Keratinocyte (primary cell): Measurements from ENCODE around the gene PLEKHG2. TPM values are rescaled to one million over a fixed set of nuclear protein-coding genes. Genes with fewer than 3 reads are reported as not detected.

Experiments
- DNase-seq: peaks from one replicate; pipeline ENCODE4 v3.0.0-alpha.2; 2011; ENCODE audit warnings: low read depth, missing footprints, low spot score
- FAIRE-seq: peaks from 2 replicates; lab custom pipeline; 2011; peaks lifted over from hg19 to GRCh38; lab: Jason Lieb, UNC
- H2AFZ ChIP-seq: 2 replicates; pipeline ENCODE4 v1.6.0; 2012; ENCODE audit warnings: low read length, control low read depth, inconsistent platforms; ENCODE audit not compliant: control insufficient read depth
- H3K27ac ChIP-seq: 2 replicates; pipeline ENCODE4 v1.5.1; 2011; ENCODE audit warnings: low read length; ENCODE audit not compliant: control insufficient read depth, insufficient read depth
- H3K27me3 ChIP-seq: 3 replicates; pipeline ENCODE4 v1.6.0; 2011; ENCODE audit warnings: low read length; ENCODE audit not compliant: control insufficient read depth, insufficient read depth; ENCODE audit errors: extremely low read depth
- H3K36me3 ChIP-seq, 2 experiments: 2 replicates in 1 of 2; 3 replicates in 1 of 2; pipeline ENCODE4 v1.5.1; 2011; ENCODE audit warnings: low read length in 2 of 2, mild to moderate bottlenecking in 1 of 2; ENCODE audit not compliant: control insufficient read depth in 2 of 2, insufficient read depth in 2 of 2; ENCODE audit errors: extremely low read depth in 1 of 2
- H3K4me1 ChIP-seq: 3 replicates; pipeline ENCODE4 v1.5.1; 2011; ENCODE audit warnings: low read length; ENCODE audit not compliant: control insufficient read depth, insufficient read depth; ENCODE audit errors: extremely low read depth
- H3K4me2 ChIP-seq: 3 replicates; pipeline ENCODE4 v1.6.0; 2011; ENCODE audit warnings: low read depth, low read length; ENCODE audit not compliant: control insufficient read depth, insufficient read depth; ENCODE audit errors: extremely low read depth
- H3K4me3 ChIP-seq, 3 experiments: fragments of 200-600 bp in 1 of 3; sonication (generic) in 1 of 3; 2 replicates in 2 of 3; 3 replicates in 1 of 3; pipeline ENCODE4 v1.5.1; 2011 to 2016; ENCODE audit warnings: low read length in 3 of 3, mild to moderate bottlenecking in 3 of 3, control low read depth in 2 of 3, inconsistent platforms in 1 of 3, low read depth in 1 of 3, mixed read lengths in 1 of 3, mixed run types in 1 of 3, moderate library complexity in 1 of 3; ENCODE audit not compliant: control insufficient read depth in 2 of 3, insufficient read depth in 2 of 3; ENCODE audit errors: extremely low read depth in 1 of 3
- H3K79me2 ChIP-seq: 2 replicates; pipeline ENCODE4 v1.6.0; 2012; ENCODE audit warnings: low read length; ENCODE audit not compliant: control insufficient read depth, insufficient read depth
- H3K9ac ChIP-seq: 3 replicates; pipeline ENCODE4 v1.6.0; 2011; ENCODE audit warnings: low read length; ENCODE audit not compliant: control insufficient read depth, insufficient read depth; ENCODE audit errors: extremely low read depth
- H3K9me1 ChIP-seq: 3 replicates; pipeline ENCODE4 v1.6.0; 2011; ENCODE audit warnings: low read length; ENCODE audit not compliant: control insufficient read depth, insufficient read depth; ENCODE audit errors: extremely low read depth
- H3K9me3 ChIP-seq: 2 replicates; pipeline ENCODE4 v1.5.1; 2012; ENCODE audit warnings: low read depth, low read length; ENCODE audit not compliant: control insufficient read depth
- H4K20me1 ChIP-seq: 3 replicates; pipeline ENCODE4 v1.6.0; 2011; ENCODE audit warnings: low read length; ENCODE audit not compliant: control insufficient read depth, insufficient read depth; ENCODE audit errors: extremely low read depth
- CTCF ChIP-seq, 3 experiments: IDR thresholded peaks in 1 of 3; conservative IDR thresholded peaks in 1 of 3; optimal IDR thresholded peaks in 1 of 3; 2 replicates in 2 of 3; 3 replicates in 1 of 3; pipeline versions ENCODE3 to v1.5.1; 2011; ENCODE audit warnings: low read length in 3 of 3, mild to moderate bottlenecking in 3 of 3, moderate library complexity in 2 of 3, control low read depth in 1 of 3, inconsistent platforms in 1 of 3; ENCODE audit not compliant: insufficient read depth in 2 of 3; ENCODE audit errors: extremely low read depth in 1 of 3
- EZH2 ChIP-seq: IDR thresholded peaks from one replicate; pipeline ENCODE4 v1.6.1; 2012; ENCODE audit warnings: inconsistent platforms, mild to moderate bottlenecking, low read length, moderate library complexity
- dilution Hi-C: fragments of 300-500 bp; cut with MboI; formaldehyde crosslinking; loops from one replicate; pipeline ENCODE4 v1.7.0; 2020; ENCODE audit warnings: low sequenced_read_pairs; ENCODE audit not compliant: extremely low pct_ligation_motif_present
- polyA plus RNA-seq, 5 experiments: library from polyadenylated mRNA; depleted of rRNA in 3 of 5; stranded (reverse) in 3 of 5; stranded (forward) in 1 of 5; unstranded in 1 of 5; fragments of >200 nt; gene quantifications; 1 replicate in 1 of 5; 2 replicates in 3 of 5; 3 replicates in 1 of 5; pipeline versions ENCODE4 v1.2.1 to v1.2.3, GENCODE V29; 2011 to 2012; ENCODE audit warnings: missing spikeins in 2 of 5, low read depth in 1 of 5, low replicate concordance in 1 of 5

The PLEKHG2 gene
- polyA plus RNA-seq, 1 donor (not counting 4 experiments of a cell fraction or from before 2014, with no cell fraction given) = 5.2 TPM

DNA sequence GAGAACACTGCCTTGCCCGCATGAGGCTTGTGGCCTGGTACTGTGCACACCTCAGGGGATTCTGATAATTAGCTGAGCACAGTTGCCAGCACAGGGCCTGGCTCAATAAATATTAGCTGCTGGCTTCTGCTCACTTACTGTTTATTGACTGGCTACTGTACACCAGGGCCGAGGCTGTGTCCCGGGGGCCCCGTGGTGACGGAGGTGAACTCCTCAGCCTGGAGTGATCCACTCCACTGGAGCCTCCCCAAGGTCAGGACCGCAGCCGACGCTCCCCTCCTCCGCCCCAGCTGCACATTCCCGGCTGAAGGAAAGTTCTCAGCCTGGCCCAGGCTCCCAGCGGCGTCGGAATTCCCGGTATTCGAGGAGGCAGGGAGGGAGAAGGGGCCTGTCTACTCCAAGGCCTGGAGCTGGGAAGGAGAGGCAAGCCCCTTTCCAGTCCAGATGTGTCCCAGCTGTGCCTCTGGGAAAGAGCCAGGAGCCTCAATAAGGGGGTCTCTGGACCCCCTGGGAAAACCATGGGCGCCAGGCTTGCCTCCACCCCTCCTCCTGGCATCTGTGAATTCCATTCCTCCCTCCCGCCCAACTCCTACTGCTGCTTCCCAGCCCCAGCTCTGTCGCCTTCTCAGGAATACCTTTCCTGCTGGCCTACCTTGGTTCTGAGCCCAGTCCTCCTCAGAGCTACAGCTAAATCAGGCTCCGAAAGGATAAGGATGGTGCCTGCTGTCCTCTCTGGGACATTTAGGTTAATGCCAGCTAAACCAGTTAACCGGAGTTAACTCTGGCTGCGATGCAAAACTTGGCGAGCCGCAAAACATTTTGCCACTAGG lies 16.0 kb downstream of the PLEKHG2 start:
- Histone ChIP-seq H3K27me3 (no peaks in the 10 kb centered on the region), H3K27ac (no peak overlapping the region), H4K20me1 (peaks cover 5% of the 10 kb centered on the region), H3K36me3 (peaks cover 10 to 15% of the 10 kb centered on the region in 2 experiments), H3K9me1 (peaks cover 3% of the 10 kb centered on the region), H2AFZ (no peak overlapping the region), H3K4me2 (no peak overlapping the region), H3K79me2 (peaks cover 6% of the 10 kb centered on the region), H3K4me3 (no peak overlapping the region), H3K9me3 (no peaks in the 10 kb centered on the region), H3K9ac (no peak overlapping the region), H3K4me1 (peaks cover 4% of the 10 kb centered on the region)
- TF ChIP-seq EZH2 = no peak
- no peak for TF ChIP-seq CTCF (optimal IDR thresholded peaks at IDR 0.05 in 1 of 3, IDR thresholded peaks at IDR 0.05 in 1 of 3, conservative IDR thresholded peaks at IDR 0.05 in 1 of 3; ENCODE audit: extremely low read depth in 1 of 3, insufficient read depth in 2 of 3, low read length in 3 of 3)
- dilution Hi-C loops = no loop called here
- no peak for FAIRE-seq
- DNase-seq = no peak

DNA sequence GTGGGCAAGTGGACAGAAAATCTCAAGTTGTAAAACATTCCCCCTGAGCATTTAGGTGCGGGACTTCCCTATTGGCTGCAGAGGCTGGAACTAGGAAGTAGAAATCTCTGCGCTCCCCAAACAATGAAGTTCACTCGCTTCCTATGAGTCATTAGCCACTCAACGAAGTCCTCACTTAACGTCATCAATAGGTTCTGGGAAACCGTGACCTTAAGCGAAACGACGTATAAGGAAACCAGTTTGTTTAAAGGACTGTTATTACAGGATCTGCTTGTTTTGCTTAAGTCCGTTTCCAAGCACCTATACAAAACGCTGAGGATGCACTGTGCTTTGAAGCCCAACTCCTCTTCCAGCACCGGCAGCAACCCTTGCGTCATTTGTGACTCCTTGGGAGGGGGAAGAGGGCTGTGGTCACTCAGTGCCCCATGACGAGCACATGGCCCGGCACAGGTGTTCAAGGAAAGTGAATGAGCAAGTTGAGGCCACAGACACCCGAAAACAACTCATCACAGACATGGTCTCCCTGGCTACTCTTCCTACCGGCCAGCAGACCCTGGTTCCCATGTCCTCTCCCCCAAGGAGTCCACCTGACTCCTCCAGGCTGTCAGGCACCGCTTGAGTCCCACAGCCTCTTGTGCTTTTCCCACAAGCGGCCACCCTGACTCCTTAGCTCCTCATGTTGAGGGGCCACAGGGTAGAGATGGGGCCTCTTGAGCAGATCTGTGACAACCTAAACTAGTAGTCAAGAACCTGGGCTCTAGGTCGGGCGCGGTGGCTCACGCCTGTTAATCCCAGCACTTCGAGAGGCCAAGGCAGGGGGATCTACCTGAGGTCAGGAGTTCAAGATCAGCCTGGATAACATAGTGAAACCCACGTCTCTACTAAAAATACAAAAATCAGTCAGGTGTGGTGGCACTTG lies 18.5 kb downstream of the PLEKHG2 start:
- FAIRE-seq = no peak

More for the DNA sequence above, 18.5 kb downstream of the PLEKHG2 start:
- H3K4me2 ChIP-seq = no peak overlapping the region
- H3K79me2 ChIP-seq = peaks cover 28% of the 10 kb centered on the region
- H3K4me1 ChIP-seq = peaks cover 17% of the 10 kb centered on the region
- DNase-seq = no peak
- dilution Hi-C loops = no loop called here
- peaks cover 15% of the 10 kb centered on the region for H4K20me1 ChIP-seq
- TF ChIP-seq EZH2 (no peak), CTCF (optimal IDR thresholded peaks at IDR 0.05 in 1 of 3, IDR thresholded peaks at IDR 0.05 in 1 of 3, conservative IDR thresholded peaks at IDR 0.05 in 1 of 3; ENCODE audit: extremely low read depth in 1 of 3, insufficient read depth in 2 of 3, low read length in 3 of 3) (no peak)
- H3K4me3 ChIP-seq = no peak overlapping the region
- H2AFZ ChIP-seq = no peak overlapping the region
- H3K9me1 ChIP-seq = peaks cover 9% of the 10 kb centered on the region
- H3K36me3 ChIP-seq = peaks cover 15 to 29% of the 10 kb centered on the region in 2 experiments
- H3K9me3 ChIP-seq = no peaks in the 10 kb centered on the region
- H3K27me3 ChIP-seq = no peaks in the 10 kb centered on the region
- no peak overlapping the region for H3K9ac ChIP-seq
- peak overlapping the region; percentile 31 for H3K27ac ChIP-seq
